Measurements from ENCODE around the gene PRR14L.

The PRR14L gene

GRCh38 chr22:31682751-31683150 is 67.2 kb downstream of the PRR14L start:
- no peaks in the 10 kb centered on the region for H3K79me2 ChIP-seq (ENCODE audit: insufficient read depth, low read length)
- no peak for TF ChIP-seq EZH2phosphoT487 (IDR thresholded peaks at IDR 0.05; ENCODE audit: borderline replicate concordance)
- TF ChIP-seq CTCF (conservative IDR thresholded peaks at IDR 0.05; ENCODE audit: low read length), result no peak
- H3K4me3 ChIP-seq (ENCODE audit: low read length, poor library complexity, severe bottlenecking), result no peak overlapping the region
- H3K36me3 ChIP-seq (ENCODE audit: insufficient read depth, low read length), result peaks cover 38% of the 10 kb centered on the region; the same call in 1 of the 2 replicates
- H3K9me2 ChIP-seq (replicated peaks; ENCODE audit: low read depth, low read length), result no peaks in the 10 kb centered on the region
- H3K27me3 ChIP-seq (ENCODE audit: insufficient read depth, low read length, poor library complexity, severe bottlenecking), result no peaks in the 10 kb centered on the region
- H2AFZ ChIP-seq (ENCODE audit: low read length), result no peak overlapping the region
- H3K9ac ChIP-seq (ENCODE audit: low read depth, low read length, poor library complexity, severe bottlenecking), result no peak overlapping the region
- no peaks in the 10 kb centered on the region for H3K4me1 ChIP-seq (ENCODE audit: insufficient read depth, low read length, poor library complexity, severe bottlenecking)
- no peak overlapping the region for H3K4me2 ChIP-seq (ENCODE audit: low read depth, low read length, poor library complexity, severe bottlenecking)
- H4K20me1 ChIP-seq (ENCODE audit: insufficient read depth, low read length, poor library complexity, severe bottlenecking), result no peaks in the 10 kb centered on the region
- H3F3A ChIP-seq (ENCODE audit: low read depth), result no peaks in the 10 kb centered on the region
- H3K9me3 ChIP-seq (ENCODE audit: insufficient read depth, low read depth, low read length), result no peaks in the 10 kb centered on the region

- TF ChIP-seq EZH2phosphoT487 (IDR thresholded peaks at IDR 0.05; ENCODE audit: borderline replicate concordance), result no peak
- TF ChIP-seq CTCF (conservative IDR thresholded peaks at IDR 0.05; ENCODE audit: low read length), result no peak
- no peaks in the 10 kb centered on the region for H3K4me1 ChIP-seq (ENCODE audit: insufficient read depth, low read length, poor library complexity, severe bottlenecking)
- no peaks in the 10 kb centered on the region for H3K27me3 ChIP-seq (ENCODE audit: insufficient read depth, low read length, poor library complexity, severe bottlenecking)
- H3K4me3 ChIP-seq (ENCODE audit: low read length, poor library complexity, severe bottlenecking), result no peak overlapping the region
- peaks cover 37% of the 10 kb centered on the region; the same call in 1 of the 2 replicates for H3K36me3 ChIP-seq (ENCODE audit: insufficient read depth, low read length)
- no peak overlapping the region for H3K9ac ChIP-seq (ENCODE audit: low read depth, low read length, poor library complexity, severe bottlenecking)
- no peak overlapping the region for H3K4me2 ChIP-seq (ENCODE audit: low read depth, low read length, poor library complexity, severe bottlenecking)
- H2AFZ ChIP-seq (ENCODE audit: low read length), result no peak overlapping the region
- no peaks in the 10 kb centered on the region for H4K20me1 ChIP-seq (ENCODE audit: insufficient read depth, low read length, poor library complexity, severe bottlenecking)
- no peaks in the 10 kb centered on the region for H3F3A ChIP-seq (ENCODE audit: low read depth)
- H3K9me3 ChIP-seq (ENCODE audit: insufficient read depth, low read depth, low read length), result no peaks in the 10 kb centered on the region
- no peaks in the 10 kb centered on the region for H3K79me2 ChIP-seq (ENCODE audit: insufficient read depth, low read length)
- H3K9me2 ChIP-seq (replicated peaks; ENCODE audit: low read depth, low read length), result no peaks in the 10 kb centered on the region
Measured at GRCh38 chr22:31681349-31682345, 68.3 kb downstream of the PRR14L start.

GRCh38 chr22:31680861-31681341 is 69.0 kb downstream of the PRR14L start:
- TF ChIP-seq EZH2phosphoT487 (IDR thresholded peaks at IDR 0.05; ENCODE audit: borderline replicate concordance) (no peak), CTCF (conservative IDR thresholded peaks at IDR 0.05; ENCODE audit: low read length) (no peak)
- Histone ChIP-seq H3K27me3 (ENCODE audit: insufficient read depth, low read length, poor library complexity, severe bottlenecking) (no peaks in the 10 kb centered on the region), H3F3A (ENCODE audit: low read depth) (no peaks in the 10 kb centered on the region), H3K9ac (ENCODE audit: low read depth, low read length, poor library complexity, severe bottlenecking) (no peak overlapping the region), H3K36me3 (ENCODE audit: insufficient read depth, low read length) (peaks cover 31% of the 10 kb centered on the region; the same call in 1 of the 2 replicates), H3K9me2 (replicated peaks; ENCODE audit: low read depth, low read length) (no peaks in the 10 kb centered on the region), H3K4me3 (ENCODE audit: low read length, poor library complexity, severe bottlenecking) (no peak overlapping the region), H3K79me2 (ENCODE audit: insufficient read depth, low read length) (no peaks in the 10 kb centered on the region), H3K4me1 (ENCODE audit: insufficient read depth, low read length, poor library complexity, severe bottlenecking) (no peaks in the 10 kb centered on the region), H4K20me1 (ENCODE audit: insufficient read depth, low read length, poor library complexity, severe bottlenecking) (no peaks in the 10 kb centered on the region), H3K9me3 (ENCODE audit: insufficient read depth, low read depth, low read length) (no peaks in the 10 kb centered on the region), H3K4me2 (ENCODE audit: low read depth, low read length, poor library complexity, severe bottlenecking) (no peak overlapping the region), H2AFZ (ENCODE audit: low read length) (no peak overlapping the region)

All from Loucy (cell line).